LNCAP (cell line): Measurements from ENCODE around the gene SLC22A1.

Experiments used
- CTCF ChIP-seq: fragments of 450-650 bp; IDR thresholded peaks from 2 replicates; pipeline ENCODE4 v1.5.1; 2017; ENCODE audit warnings: mild to moderate bottlenecking

The SLC22A1 gene

DNA sequence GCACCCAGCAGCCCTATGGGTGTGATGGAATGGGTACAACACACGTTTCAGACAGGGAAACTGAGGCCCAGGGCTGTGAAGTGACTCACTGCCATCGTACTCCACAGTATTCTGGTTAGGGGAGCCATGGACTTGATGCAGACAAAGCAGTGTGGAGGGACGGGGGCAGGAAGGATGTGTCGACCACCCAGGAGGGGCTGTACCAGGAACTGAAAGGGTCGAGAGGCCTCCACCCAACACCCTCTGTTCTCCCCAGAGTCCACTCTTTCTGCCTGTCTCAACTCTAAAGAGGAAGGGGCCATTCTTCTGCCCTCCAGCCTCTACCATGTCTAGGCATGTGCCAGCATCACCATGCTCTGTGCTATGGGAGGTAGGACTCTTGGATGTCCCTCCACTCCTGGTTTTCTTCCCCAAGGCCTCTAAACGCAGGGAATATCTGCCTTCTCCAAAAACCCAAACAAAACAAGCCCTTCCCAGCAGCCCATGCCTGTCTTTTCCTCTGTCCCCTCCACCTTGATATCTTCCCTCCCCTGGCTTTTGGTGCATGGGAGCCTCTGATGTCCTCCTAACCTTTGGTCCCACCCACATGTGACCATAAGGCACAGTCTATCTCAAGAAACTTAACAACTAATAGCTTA is 7.4 kb downstream of the SLC22A1 start:
- no peak for TF ChIP-seq CTCF

DNA sequence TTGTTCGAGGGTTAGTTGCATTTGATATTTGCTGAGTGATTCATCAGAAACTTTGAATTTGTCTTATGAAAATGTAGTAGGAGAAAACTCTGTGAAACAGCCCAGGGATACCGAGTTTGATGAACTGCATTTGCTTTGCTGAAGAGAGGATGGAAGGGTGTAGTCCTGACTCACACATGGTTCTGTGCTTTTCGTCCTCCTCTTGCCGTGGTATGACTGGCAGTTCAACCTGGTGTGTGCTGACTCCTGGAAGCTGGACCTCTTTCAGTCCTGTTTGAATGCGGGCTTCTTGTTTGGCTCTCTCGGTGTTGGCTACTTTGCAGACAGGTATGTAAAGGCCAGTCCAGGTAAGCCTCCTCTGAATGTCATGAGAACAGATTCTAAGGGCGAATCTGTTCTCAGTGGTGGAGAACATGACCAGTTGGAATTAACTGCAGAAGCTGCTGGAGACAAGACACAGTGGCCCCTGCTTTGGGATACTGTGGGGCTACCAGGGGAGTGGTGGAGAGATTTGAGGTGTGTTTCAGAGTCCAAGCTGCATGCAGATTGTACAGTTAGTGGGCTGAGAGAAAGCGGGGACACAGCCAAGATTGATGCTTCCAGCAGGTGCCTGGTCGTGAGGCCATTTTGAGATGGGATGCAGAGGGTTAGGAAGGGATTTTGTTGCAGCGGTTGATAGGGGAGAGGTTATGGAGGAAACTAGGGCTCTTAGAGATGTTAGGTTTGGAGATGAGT is 8.4 kb downstream of the SLC22A1 start:
- TF ChIP-seq CTCF = no peak

DNA sequence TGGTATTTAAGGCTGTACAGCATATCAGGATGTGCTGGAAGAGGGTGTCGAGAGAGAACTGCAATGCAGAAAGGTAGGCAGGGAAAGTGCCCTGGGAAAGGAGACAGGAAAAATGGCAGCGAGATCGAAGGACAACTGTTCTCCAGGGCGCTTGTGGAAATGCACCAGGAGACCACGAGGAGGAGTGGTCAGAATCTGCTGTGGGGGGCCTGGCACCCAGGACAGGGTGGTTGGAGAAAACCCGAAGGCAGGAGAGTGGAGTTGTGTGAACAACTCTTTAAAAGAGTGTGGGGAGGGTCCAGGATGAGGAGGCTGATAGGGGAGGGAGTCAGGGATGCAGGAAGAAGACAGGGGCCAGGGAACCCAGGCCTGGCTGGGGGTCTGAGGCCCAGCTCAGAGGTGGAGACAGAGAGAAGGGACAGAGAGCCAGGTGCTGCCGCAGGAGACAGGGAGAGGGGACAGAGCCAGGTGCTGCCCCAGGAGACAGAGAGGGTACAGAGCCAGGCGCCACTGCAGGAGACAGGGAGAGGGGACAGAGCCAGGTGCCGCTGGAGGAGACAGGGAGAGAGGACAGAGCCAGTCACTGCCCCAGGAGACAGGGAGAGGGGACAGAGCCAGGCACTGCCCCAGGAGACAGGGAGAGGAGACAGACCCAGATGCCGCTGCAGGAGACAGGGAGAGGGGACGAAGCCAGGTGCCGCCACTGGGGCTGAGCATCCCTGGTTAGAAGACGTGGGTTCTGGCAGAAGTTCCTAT is 9.3 kb downstream of the SLC22A1 start:
- no peak for TF ChIP-seq CTCF

DNA sequence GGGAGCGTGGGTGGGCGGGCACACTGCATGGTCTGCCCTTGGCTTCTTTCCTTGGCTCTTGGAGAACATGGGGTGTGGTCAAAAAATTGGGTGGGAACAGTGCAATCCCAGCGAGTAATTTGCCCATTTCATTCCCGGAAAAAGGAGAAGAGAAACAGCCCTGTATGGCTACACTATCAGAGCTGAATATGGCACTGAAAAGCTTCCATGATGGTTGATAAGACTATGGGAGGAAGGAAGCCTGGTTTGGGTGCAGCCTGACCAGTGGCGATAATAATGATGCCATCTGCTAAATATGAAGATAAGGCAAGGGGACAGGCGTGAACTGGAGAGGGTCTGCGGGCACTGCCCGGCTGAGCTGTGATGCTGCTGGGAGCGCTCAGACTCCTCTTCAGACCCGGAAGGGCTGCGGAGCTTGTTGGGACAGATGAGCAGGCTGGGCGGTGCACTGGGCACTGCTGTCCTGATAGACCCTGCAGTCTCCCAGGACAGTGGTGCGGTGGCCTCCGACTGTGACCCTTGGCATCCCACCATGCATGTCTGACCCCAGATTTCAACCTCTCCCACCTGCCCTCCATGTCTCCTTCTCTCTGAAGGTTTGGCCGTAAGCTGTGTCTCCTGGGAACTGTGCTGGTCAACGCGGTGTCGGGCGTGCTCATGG is 10.2 kb downstream of the SLC22A1 start:
- TF ChIP-seq CTCF = no peak

DNA sequence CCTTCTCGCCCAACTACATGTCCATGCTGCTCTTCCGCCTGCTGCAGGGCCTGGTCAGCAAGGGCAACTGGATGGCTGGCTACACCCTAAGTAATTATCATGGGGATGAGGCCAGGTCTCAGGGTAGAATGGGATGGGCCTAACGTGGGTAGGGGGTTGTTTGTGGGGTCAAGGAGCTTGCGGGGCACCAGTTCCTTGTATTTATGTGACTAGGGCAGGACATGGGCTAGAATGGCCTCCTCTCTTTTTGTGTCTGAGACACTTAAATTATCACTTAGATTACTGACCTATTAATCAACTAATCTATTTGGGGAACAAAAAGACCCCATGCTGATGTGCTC is 10.7 kb downstream of the SLC22A1 start:
- TF ChIP-seq CTCF = no peak

- TF ChIP-seq CTCF = no peak
Measured at GRCh38 chr6:160132776-160133338, 11.2 kb downstream of the SLC22A1 start.
